OCI-LY7 (cell line): ENCODE measurements around the gene RBBP8NL. TPM values are rescaled to one million over a fixed set of nuclear protein-coding genes. Genes with fewer than 3 reads are reported as not detected.

ENCODE experiments used
- BruUV-seq: library from RNA; stranded (reverse); fragments of 400-500 nt; replicated peaks from 2 replicates; lab custom pipeline; 2021; lab: Mats Ljungman, UMichigan
- CTCF ChIA-PET: fragments of 300-600 bp; sonication (Branson Sonifier 250); formaldehyde crosslinking; loops from one replicate; lab custom pipeline; 2022; ENCODE audit warnings: antibody characterized with exemption; ENCODE audit not compliant: unreplicated experiment; lab: Charles Lee
- POLR2A ChIA-PET: fragments of 300-600 bp; sonication (Branson Sonifier 250); formaldehyde crosslinking; loops from one replicate; lab custom pipeline; 2022; ENCODE audit warnings: antibody characterized with exemption; lab: Charles Lee
- DNase-seq: peaks from one replicate; pipeline ENCODE4 v3.0.0-alpha.2; 2015; ENCODE audit warnings: low spot score
- H2AFZ ChIP-seq: fragments of 200-600 bp; sonication (generic), shearing (Covaris generic); 2 replicates; pipeline ENCODE4 v1.6.1; 2014; ENCODE audit warnings: mild to moderate bottlenecking, antibody characterized with exemption, low read length, moderate library complexity
- H3K27ac ChIP-seq: fragments of 200-600 bp; sonication (generic); 2 replicates; pipeline ENCODE4 v1.5.1; 2014; ENCODE audit warnings: mixed run types, low read depth, mild to moderate bottlenecking, moderate library complexity, low read length, inconsistent platforms; ENCODE audit not compliant: poor library complexity, severe bottlenecking
- H3K36me3 ChIP-seq: fragments of 200-600 bp; sonication (generic); 2 replicates; pipeline ENCODE4 v1.6.1; 2014; ENCODE audit warnings: mild to moderate bottlenecking, antibody characterized with exemption, low read length, moderate library complexity, mixed read lengths; ENCODE audit not compliant: insufficient read depth
- H3K4me1 ChIP-seq: fragments of 200-600 bp; sonication (generic); 2 replicates; pipeline ENCODE4 v1.5.1; 2014; ENCODE audit warnings: mild to moderate bottlenecking, low read length; ENCODE audit not compliant: insufficient read depth, poor library complexity, severe bottlenecking
- H3K4me2 ChIP-seq: fragments of 200-600 bp; sonication (generic); 2 replicates; pipeline ENCODE4 v1.6.1; 2014; ENCODE audit warnings: mild to moderate bottlenecking, low read length
- H3K4me3 ChIP-seq: fragments of 200-600 bp; sonication (generic); 2 replicates; pipeline ENCODE4 v1.5.1; 2014; ENCODE audit warnings: mild to moderate bottlenecking, low read depth, low read length; ENCODE audit not compliant: poor library complexity, severe bottlenecking
- H3K79me2 ChIP-seq: fragments of 200-600 bp; sonication (generic); 2 replicates; pipeline ENCODE4 v1.6.1; 2016; ENCODE audit warnings: low read depth, mild to moderate bottlenecking, low read length, moderate library complexity, mixed read lengths; ENCODE audit not compliant: insufficient read depth
- H3K9me2 ChIP-seq: fragments of 200-600 bp; sonication (generic); 2 replicates; pipeline ENCODE4 v1.6.1; 2016; ENCODE audit warnings: mild to moderate bottlenecking, low read length, mixed read lengths; ENCODE audit not compliant: insufficient read depth
- H3K9me3 ChIP-seq: fragments of 200-600 bp; sonication (generic); 2 replicates; pipeline ENCODE4 v1.6.1; 2014; ENCODE audit warnings: mild to moderate bottlenecking, mixed run types, low read length, mixed read lengths
- H4K20me1 ChIP-seq: fragments of 200-600 bp; sonication (generic); 2 replicates; pipeline ENCODE4 v1.6.1; 2014; ENCODE audit warnings: mild to moderate bottlenecking, antibody characterized with exemption, low read length, moderate library complexity, mixed read lengths; ENCODE audit not compliant: insufficient read depth
- CTCF ChIP-seq: fragments of 200-600 bp; sonication (generic); conservative IDR thresholded peaks from 2 replicates; pipeline ENCODE4 v1.5.1; 2014; ENCODE audit warnings: mild to moderate bottlenecking, antibody characterized with exemption, low read length, moderate library complexity, mixed read lengths
- EZH2phosphoT487 ChIP-seq: fragments of 200-600 bp; sonication (generic); IDR thresholded peaks from 2 replicates; pipeline ENCODE4 v1.6.1; 2018; ENCODE audit warnings: low read depth, borderline replicate concordance, mild to moderate bottlenecking, mixed run types, antibody characterized with exemption, low read length, moderate library complexity, mixed read lengths
- intact Hi-C: fragments of 100-400 bp; cut with micrococcal nuclease; formaldehyde crosslinking; loops from one replicate; pipeline ENCODE4 v1.10.0; 2022; ENCODE audit not compliant: unreplicated experiment
- total RNA-seq, 2 experiments: library from RNA; depleted of rRNA in 1 of 2; stranded (reverse); fragments of >200 nt in 1 of 2; shearing (Covaris generic) in 1 of 2; gene quantifications; 2 replicates each; pipeline ENCODE4 v1.2.3, GENCODE V29; 2014 to 2022

RBBP8NL gene
- total RNA-seq, 2 experiments from 2014 or later, result not detected

DNA sequence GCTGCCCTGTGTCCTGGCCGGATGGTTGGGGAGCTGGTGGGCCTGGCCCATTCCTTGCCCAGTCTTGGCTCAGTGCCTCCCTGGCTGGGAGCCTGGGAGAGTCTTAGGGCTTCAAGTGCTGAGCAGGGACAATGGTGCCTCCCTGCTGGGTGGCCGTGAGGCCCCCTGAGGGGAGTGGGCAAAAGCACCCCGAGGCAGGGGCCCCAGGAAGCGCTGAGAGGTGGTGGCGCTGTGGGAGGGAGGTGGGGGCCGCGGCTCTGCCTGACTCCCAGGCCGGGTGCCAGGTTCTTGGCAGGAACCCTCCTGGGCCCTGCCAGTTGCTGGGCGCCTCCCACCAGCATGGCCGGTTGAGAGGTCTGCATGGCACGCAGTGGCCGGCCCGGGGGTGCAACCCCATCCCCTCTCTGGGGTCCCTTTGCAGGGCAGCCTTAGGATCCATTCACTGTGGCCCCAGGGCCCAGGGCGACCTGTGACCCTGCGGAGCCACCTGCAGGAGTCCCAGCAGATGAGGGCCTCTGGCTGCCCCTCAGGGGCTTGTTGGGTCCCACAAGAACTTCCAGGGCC lies 49.6 kb downstream of the RBBP8NL start:
- H3K4me2 ChIP-seq, result no peak overlapping the region
- peaks cover 15% of the 10 kb centered on the region for H3K36me3 ChIP-seq
- TF ChIP-seq EZH2phosphoT487, result no peak
- no peak for TF ChIP-seq CTCF
- intact Hi-C loops, result no loop called here
- H3K4me3 ChIP-seq, result no peak overlapping the region
- DNase-seq, result no peak
- H3K4me1 ChIP-seq, result peaks cover 6% of the 10 kb centered on the region
- H3K9me3 ChIP-seq, result no peaks in the 10 kb centered on the region
- POLR2A ChIA-PET, result interaction anchor here (0.6 kb wide), 1 partner anchor 1254 kb away, joined by 3 read pairs; no protein-coding TSS in a partner anchor
- H3K27ac ChIP-seq, result no peak overlapping the region
- H3K9me2 ChIP-seq, result no peaks in the 10 kb centered on the region
- no peak overlapping the region for H2AFZ ChIP-seq
- CTCF ChIA-PET, result no interaction called here
- no peaks in the 10 kb centered on the region for H3K79me2 ChIP-seq
- BruUV-seq, result no TSS peak
- no peaks in the 10 kb centered on the region for H4K20me1 ChIP-seq

DNA sequence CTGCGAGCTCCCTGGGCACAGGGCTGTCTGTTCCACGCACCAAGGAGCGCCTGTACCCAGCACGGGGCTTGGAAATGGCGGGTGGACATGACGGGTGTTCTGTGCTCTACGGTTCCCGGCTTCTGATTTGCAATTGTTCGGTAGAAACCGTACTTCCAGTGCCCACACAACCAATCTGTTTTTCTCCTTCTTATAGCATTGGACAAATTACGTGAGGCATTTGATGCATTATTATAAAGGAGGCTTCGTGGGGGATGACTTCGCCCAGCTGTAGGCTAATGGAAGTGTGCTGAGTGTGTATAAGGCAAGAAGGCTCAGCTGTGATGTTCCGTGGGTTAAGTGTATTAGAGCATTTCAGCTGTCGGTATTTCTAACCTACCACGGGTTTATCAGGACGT lies 50.3 kb downstream of the RBBP8NL start:
- Histone ChIP-seq H3K4me2 (no peak overlapping the region), H3K79me2 (no peaks in the 10 kb centered on the region), H3K9me3 (no peaks in the 10 kb centered on the region), H3K9me2 (no peaks in the 10 kb centered on the region), H2AFZ (no peak overlapping the region), H3K4me3 (no peak overlapping the region), H4K20me1 (no peaks in the 10 kb centered on the region), H3K36me3 (peaks cover 10% of the 10 kb centered on the region), H3K27ac (no peak overlapping the region), H3K4me1 (no peaks in the 10 kb centered on the region)
- TF ChIP-seq CTCF (no peak), EZH2phosphoT487 (no peak)
- no peak for DNase-seq
- POLR2A ChIA-PET, result interaction anchor here (0.6 kb wide), 1 partner anchor 1254 kb away, joined by 3 read pairs; no protein-coding TSS in a partner anchor
- no TSS peak for BruUV-seq
- CTCF ChIA-PET, result no interaction called here
- intact Hi-C loops, result no loop called here
